NCI-H345 (cell line): ENCODE results near the gene IER3.

Source experiments
- DNase-seq: peaks from one replicate; lab custom pipeline; 2025; lab: John Stamatoyannopoulos, UW

Gene IER3

GRCh38 chr6:30747902-30748769 is 3.8 kb upstream of the IER3 start:
- DNase-seq: no peak

- DNase-seq: no peak
Measured at GRCh38 chr6:30747300-30747687, 2.9 kb upstream of the IER3 start.

DNA sequence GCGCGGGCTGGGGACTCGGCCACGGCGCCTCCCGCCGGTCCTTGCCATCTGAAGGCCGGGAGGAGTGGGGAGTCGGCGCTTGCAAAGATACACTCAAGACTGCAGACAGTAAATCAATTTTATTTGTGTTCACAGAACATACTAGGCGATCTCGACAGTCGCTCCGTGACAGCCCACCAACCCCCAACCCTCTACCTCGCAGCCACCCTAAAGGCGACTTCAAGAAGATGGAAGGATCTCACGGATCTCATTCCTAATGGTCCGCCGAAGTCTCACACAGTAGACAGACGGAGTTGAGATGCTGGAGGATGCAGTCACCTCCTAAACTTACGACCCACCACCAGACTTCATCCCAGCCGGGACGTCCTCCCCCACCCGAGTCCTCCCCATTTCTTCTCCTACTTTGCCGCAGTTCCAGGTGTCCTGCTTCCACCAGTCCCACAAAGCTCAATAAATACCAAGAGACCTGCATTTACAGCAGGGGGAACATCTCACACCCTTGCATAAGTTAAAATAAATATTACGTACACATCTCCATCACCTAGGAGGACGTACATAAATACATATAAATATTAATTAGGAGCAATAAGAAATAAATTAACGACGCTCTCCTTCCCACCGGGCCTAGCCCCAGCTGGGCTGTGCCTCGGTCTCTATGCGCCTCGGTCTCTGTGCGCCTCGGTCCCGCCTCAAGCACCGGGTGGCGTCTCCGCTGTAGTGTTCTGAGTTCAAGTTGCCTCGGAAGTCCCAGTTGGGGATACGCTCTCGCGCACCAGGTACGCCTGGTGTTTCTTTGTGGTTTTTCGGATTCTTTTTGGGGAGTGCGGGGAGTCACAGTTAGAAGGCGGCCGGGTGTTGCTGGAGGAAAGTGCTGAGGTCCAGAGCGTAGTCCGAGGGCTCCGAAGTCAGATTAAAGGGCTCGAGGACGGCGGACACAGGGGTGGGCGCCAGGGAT is 971 bp downstream of the IER3 start:
- DNase-seq: peak; percentile 44

DNA sequence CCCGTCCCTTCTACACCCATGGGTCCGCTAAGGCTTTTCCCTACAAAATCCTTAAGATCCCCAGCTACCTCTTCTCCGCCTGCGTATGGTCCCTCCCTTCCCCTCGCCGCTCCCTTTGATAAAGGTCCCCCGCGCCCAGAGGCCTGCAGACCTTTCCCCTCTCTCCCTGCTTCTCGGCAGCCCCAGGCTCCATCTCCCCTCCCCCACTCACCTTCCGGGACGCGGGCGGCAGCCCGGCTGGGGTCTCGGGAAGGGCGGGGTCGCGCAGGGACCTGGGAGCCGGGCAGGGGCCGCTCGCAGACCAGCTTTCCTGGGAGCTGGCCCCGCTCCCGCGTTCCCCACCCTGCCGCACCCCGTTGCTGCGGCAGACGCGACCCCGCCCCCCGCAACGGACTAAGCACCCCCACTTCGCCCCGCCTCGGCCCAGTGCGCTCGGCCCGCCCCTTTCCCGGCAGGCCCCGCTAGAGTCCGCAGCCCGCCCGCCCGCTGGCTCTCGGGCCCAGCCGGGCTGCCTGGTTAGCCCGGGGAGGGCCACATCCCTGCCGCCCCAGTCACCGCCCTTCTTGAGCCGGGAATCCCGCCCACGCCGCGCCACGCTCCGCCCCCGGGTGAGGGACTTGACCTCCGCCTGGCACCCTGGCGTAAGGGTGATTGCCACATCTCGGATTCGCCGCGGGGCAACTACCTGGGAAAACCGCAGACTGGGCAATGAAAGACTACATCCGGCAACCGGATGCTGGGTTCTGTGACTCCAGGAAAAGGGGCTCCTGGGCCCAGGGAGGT is 1.8 kb downstream of the IER3 start, which contains the start of gene FLOT1:
Gene FLOT1 (minus strand): TSS at position 372 of the 783 bp plus-strand sequence. CDS start 498 bp downstream, outside the sequence.
- DNase-seq: peak; percentile 90

GRCh38 chr6:30741789-30742315 is 2.5 kb downstream of the IER3 start:
- DNase-seq: no peak

GRCh38 chr6:30741063-30741779 is 3.1 kb downstream of the IER3 start:
- no peak for DNase-seq

DNA sequence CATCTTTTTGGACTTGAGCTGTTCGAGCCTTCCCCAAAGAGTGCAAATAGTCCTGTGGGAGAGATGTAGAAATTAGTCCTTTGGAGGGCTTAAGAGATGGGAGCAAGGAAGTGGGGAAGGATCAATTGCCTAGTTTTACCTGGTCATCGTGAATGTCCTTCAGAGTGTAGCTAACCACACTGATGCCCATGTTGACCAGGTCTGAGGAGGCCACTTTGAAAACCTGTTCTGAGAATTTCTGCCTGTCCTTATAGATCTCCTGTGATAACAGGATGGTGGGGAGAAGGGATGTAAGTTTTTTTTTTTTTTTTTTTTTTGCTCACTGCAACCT is 3.8 kb downstream of the IER3 start:
- DNase-seq: no peak

DNA sequence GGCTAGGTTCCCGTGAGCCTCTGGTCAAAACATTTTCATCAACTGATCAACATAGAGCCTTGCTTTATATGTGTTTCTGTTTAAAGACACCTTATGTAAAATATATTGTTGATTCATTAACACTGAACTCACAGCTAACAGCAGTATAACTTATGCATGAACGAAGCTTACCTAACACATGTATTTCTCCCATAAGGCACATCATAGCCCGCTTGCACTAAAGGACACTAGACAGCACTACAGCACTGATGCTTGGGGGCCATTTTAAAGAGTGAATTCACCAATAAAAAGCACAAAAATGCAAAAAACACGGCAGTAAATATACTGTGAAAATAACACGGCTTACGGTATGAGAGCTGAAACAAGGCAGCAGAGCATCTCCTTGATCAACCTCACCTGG is 5.8 kb downstream of the IER3 start:
- DNase-seq: no peak

- no peak for DNase-seq
Measured at GRCh38 chr6:30735668-30736314, 8.6 kb downstream of the IER3 start.

- DNase-seq: no peak
Measured at GRCh38 chr6:30732237-30732943, 12.0 kb downstream of the IER3 start.

DNA sequence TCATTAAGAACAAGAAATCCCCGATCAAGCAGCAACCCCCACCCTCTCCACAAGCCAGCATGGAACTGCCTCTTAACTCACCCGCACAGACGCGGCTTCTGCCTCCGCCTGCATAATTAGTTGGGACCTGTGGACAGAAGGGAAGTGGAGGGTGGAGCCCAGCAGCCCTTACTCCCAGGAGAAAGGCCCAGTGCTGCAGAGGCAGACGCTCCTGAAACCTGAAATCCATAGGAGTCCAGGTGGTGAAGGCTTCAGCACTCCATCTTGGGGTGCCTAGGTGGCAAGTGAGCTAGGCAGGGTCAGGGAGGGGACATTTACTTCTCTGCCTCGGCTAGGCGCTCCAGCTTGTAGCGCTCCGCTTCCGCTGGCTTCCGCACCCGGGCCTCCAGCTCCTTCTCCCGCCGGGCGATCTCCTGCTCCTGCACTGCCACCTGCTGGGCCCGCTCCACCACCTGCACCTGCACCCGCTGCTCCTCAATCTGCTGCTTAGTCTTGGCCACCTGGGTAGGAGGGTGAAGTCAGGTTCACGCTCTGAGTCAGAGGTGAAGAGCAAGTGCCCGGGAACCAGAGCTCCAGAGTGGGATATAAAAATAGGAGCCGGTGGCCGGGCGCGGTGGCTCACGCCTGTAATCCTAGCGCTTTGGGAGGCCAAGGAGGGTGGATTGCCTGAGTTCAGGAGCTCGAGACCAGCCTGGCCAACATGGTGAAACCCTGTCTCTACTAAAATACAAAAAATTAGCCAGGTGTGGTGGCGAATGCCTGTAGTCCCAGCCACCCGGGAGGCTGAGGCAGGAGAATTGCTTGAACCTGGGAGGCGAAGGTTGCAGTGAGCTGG is 13.5 kb downstream of the IER3 start:
- peak; percentile 83 for DNase-seq

GRCh38 chr6:30727920-30728553 is 16.3 kb downstream of the IER3 start:
- no peak for DNase-seq

DNA sequence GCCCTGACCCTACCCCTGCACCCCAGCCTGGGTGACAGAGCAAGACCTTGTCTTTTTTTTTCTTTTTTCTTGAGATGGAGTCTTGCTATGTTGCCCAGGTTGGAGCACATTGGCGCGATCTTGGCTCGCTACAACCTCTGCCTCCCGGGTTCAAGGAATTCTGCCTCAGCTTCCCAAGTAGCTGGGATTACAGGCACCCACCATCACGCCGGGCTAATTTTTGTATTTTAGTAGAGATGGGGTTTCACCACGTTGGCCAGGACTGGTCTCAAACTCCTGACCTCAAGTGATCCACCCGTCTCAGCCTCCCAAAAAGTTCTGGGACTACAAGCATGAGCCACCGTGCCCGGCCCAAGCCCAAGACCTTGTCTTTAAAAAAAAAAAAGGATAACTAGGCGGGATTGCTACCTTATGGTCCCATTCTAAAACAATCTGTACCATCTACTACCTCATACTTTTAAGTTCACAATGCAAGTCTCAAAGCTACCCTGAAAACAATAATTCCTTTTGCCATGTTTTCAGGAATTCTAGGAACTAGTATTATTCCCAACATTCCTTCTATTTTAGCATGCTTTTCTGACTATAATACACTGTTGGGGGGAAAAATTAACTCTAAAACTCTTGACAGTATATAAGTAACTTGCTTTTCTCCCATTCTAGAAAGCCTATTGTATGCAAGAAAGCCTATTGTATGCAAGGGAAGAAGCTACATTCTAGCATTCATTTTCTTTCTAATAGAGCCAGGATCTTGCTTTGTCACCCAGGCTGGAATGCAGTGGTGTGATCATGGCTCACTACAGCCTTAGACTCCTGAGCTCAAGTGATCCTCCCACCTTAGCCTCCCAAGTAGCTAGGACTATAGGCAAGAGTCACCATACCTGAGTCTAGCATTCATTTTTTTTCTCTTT is 17.6 kb downstream of the IER3 start:
- no peak for DNase-seq

GRCh38 chr6:30725713-30726505 is 18.4 kb downstream of the IER3 start:
- peak; percentile 16 for DNase-seq

DNA sequence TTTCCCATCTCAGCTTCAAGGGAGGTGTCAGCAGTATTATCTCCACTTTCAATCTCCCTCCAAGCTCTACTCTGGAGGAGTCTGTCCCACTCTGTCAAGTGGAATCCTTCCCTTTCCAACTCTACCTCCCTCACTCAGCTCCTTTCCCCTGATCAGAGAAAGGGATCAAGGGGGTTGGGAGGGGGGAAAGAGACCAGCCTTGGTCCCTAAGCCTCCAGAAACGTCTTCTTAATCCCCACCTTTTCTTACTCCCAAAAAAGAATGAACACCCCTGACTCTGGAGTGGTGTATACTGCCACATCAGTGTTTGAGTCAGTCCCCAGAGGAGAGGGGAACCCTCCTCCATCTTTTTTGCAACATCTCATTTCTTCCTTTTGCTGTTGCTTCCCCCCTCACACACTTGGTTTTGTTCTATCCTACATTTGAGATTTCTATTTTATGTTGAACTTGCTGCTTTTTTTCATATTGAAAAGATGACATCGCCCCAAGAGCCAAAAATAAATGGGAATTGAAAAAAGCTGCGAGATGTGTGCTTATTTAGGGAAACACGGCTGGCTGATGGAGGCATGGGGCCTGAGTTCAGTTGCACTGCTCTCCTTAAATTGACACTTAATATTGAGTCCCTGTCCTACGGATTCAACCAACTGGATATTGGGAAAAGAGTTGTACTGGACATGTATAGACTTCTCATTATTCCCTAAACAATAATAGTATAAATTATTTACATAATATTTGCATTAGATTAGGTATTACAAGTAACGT is 19.3 kb downstream of the IER3 start:
- DNase-seq: no peak
